Transverse colon (tissue), 4 donors: Measurements from ENCODE around the gene TXNIP. TPM values are rescaled to one million over a fixed set of nuclear protein-coding genes. Genes with fewer than 3 reads are reported as not detected.

Experiments
- DNase-seq: peaks from one replicate; pipeline ENCODE4 v3.0.0-alpha.2; 2019
- H3K27ac ChIP-seq, 4 donors: fragments of 200-600 bp; sonication (generic); 2 replicates each; pipeline ENCODE4 v1.5.1; 2016 to 2018; ENCODE audit warnings: inconsistent platforms in 4 of 4
- H3K27me3 ChIP-seq: fragments of 200-600 bp; sonication (generic); 2 replicates; pipeline ENCODE4 v1.5.1; 2017; ENCODE audit warnings: inconsistent platforms
- H3K36me3 ChIP-seq, 4 donors: fragments of 200-600 bp; sonication (generic); 2 replicates each; pipeline ENCODE4 v1.5.1; 2017 to 2019; ENCODE audit warnings: inconsistent platforms in 4 of 4
- H3K4me1 ChIP-seq, 4 donors: fragments of 200-600 bp; sonication (generic); 2 replicates each; pipeline ENCODE4 v1.5.1; 2017 to 2020; ENCODE audit warnings: inconsistent platforms in 4 of 4
- H3K4me3 ChIP-seq, 4 donors: fragments of 200-600 bp; sonication (generic); 1 replicate in 1 of 4; 2 replicates in 3 of 4; pipeline versions ENCODE4 v1.5.1 to v1.6.1; 2017 to 2019; ENCODE audit warnings: inconsistent platforms in 4 of 4
- H3K9me3 ChIP-seq, 2 donors: fragments of 200-600 bp; sonication (generic); 2 replicates each; pipeline ENCODE4 v1.5.1; 2017 to 2019; ENCODE audit warnings: inconsistent platforms in 2 of 2
- CTCF ChIP-seq, 5 experiments: fragments of 200-600 bp in 3 of 5; fragments of 450-650 bp in 2 of 5; sonication (generic) in 3 of 5; IDR thresholded peaks; 1 replicate in 2 of 5; 2 replicates in 3 of 5; pipeline ENCODE4 v1.5.1; 2016 to 2017; ENCODE audit warnings: antibody characterized with exemption in 5 of 5, inconsistent platforms in 3 of 5, mild to moderate bottlenecking in 2 of 5, moderate library complexity in 1 of 5
- EP300 ChIP-seq: sonication (generic); formaldehyde crosslinking; IDR thresholded peaks from one replicate; pipeline ENCODE4 v1.6.1; 2017; ENCODE audit warnings: antibody characterized with exemption, low read depth
- POLR2A ChIP-seq: fragments of 450-650 bp; IDR thresholded peaks from one replicate; pipeline ENCODE4 v1.6.1; 2016; ENCODE audit warnings: antibody characterized with exemption, mild to moderate bottlenecking, moderate library complexity
- POLR2AphosphoS5 ChIP-seq, 3 donors: sonication (generic); formaldehyde crosslinking; IDR thresholded peaks; one replicate each; pipeline ENCODE4 v1.6.1; 2016; ENCODE audit warnings: antibody characterized with exemption in 3 of 3
- WGBS, 2 donors: methylation state at CpG; one replicate each; pipeline ENCODE4 v1.1.5; 2018; ENCODE audit warnings: low coverage in 1 of 2; 5-methylcytosine and 5-hydroxymethylcytosine counted together
- in situ Hi-C, 4 donors: fragments of 200-750 bp; cut with MboI; loops; one replicate each; pipeline versions ENCODE4 v1.15.0 to v1.15.1; 2017; ENCODE audit warnings: low sequenced_read_pairs in 3 of 4, low pct_ligation_motif_present in 1 of 4, low pct_unique_long_range_greater_than_20kb in 1 of 4
- intact Hi-C: fragments of 100-400 bp; cut with DNase I; formaldehyde crosslinking; loops from one replicate; pipeline ENCODE4 v1.15.1; 2023; ENCODE audit warnings: low total_unique reads
- total RNA-seq, 4 donors: library from RNA; depleted of rRNA; stranded (reverse); fragments of >200 nt; gene quantifications; one replicate each; pipeline ENCODE4 v1.1.0, GENCODE V29; 2016

Gene TXNIP
- total RNA-seq, 4 donors from 2014 or later: 296 to 2,602 (median 982) TPM

- H3K4me1 ChIP-seq: peaks cover 0 to 4% (median 2%) of the 10 kb centered on the region in 4 donors
- no peak overlapping the region for H3K27ac ChIP-seq
- intact Hi-C loops: no loop called here
- TF ChIP-seq CTCF (IDR thresholded peaks at IDR 0.05) (no peak), EP300 (no peak), POLR2AphosphoS5 (IDR thresholded peaks at IDR 0.05) (no peak), POLR2A (no peak)
- peaks cover 0 to 4% (median 0%) of the 10 kb centered on the region in 4 donors for H3K36me3 ChIP-seq
- H3K4me3 ChIP-seq: no peak overlapping the region
- no peak for DNase-seq
- no peaks in the 10 kb centered on the region for H3K9me3 ChIP-seq
- no peaks in the 10 kb centered on the region for H3K27me3 ChIP-seq
- 62 to 82% methylated on average over 3 to 4 of the region's 4 CpGs for WGBS, 2 donors
- in situ Hi-C loops: no loop called here
These were observed 49.8 kb downstream of the TXNIP start for GRCh38 chr1:145946477-145946986.

GRCh38 chr1:145944532-145944931 lies 51.8 kb downstream of the TXNIP start:
- intact Hi-C loops: no loop called here

DNA sequence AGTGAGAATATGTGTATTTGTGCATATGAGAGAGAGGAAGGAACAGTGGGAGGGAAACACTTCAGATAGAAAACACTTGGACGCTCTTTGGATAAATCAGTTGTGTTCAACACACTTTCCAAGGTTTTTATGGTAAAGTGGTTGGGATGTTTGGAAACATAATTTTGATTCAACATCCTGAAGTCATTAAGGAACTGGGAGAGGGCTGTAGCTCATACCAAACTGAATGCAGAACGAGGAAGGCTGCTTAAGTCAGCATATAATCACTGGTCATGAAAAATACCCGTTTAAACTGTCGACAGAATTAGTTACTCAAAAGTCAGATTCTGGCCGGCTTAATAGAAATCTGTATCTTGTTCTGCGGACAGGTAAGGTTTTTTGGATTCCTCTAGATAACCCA lies 53.5 kb downstream of the TXNIP start:
- TF ChIP-seq POLR2A: no peak
- TF ChIP-seq CTCF (IDR thresholded peaks at IDR 0.05): no peak
- TF ChIP-seq EP300: no peak
- no peak for TF ChIP-seq POLR2AphosphoS5 (IDR thresholded peaks at IDR 0.05)
- no peak overlapping the region for H3K27ac ChIP-seq
- H3K4me1 ChIP-seq: no peaks in the 10 kb centered on the region
- H3K4me3 ChIP-seq: no peak overlapping the region
- peaks cover 0 to 4% (median 0%) of the 10 kb centered on the region in 4 donors for H3K36me3 ChIP-seq
- no peaks in the 10 kb centered on the region for H3K9me3 ChIP-seq
- no peaks in the 10 kb centered on the region for H3K27me3 ChIP-seq
- in situ Hi-C loops: no loop called here
- intact Hi-C loops: no loop called here
- 62 to 81% methylated on average over 5 to 6 of the region's 6 CpGs for WGBS, 2 donors
- DNase-seq: no peak

More at GRCh38 chr1:145944532-145944931, 51.8 kb downstream of the TXNIP start:
- WGBS, 2 donors: 64 to 73% methylated on average over 3 of the region's 3 CpGs
- Histone ChIP-seq H3K9me3 (no peaks in the 10 kb centered on the region), H3K27me3 (no peaks in the 10 kb centered on the region), H3K27ac (no peak overlapping the region), H3K36me3 (peaks cover 0 to 4% (median 0%) of the 10 kb centered on the region in 4 donors), H3K4me1 (no peaks in the 10 kb centered on the region), H3K4me3 (no peak overlapping the region)
- TF ChIP-seq POLR2AphosphoS5 (IDR thresholded peaks at IDR 0.05): no peak
- no peak for TF ChIP-seq POLR2A
- no peak for TF ChIP-seq EP300
- TF ChIP-seq CTCF (IDR thresholded peaks at IDR 0.05): no peak
- in situ Hi-C loops: no loop called here
- no peak for DNase-seq

Other genes starting within 250 kb of the TXNIP start
- 10 to 100 TPM in 3 of 4 donors, 1 to 10 TPM in 1; 6.4 to 21.5 (median 13.3) TPM for gene RNF115, start 172.5 kb downstream of the TXNIP start, total RNA-seq
- gene POLR3C, start 172.4 kb downstream of the TXNIP start, total RNA-seq: 10 to 100 TPM; 13.1 to 77.2 (median 29.0) TPM
- gene NUDT17, start 150.9 kb downstream of the TXNIP start, total RNA-seq: 1 to 10 TPM in 2 of 4 donors, under 1 TPM in 1, not detected in 1; 0.95 to 2.2 (median 1.1) TPM
- gene PIAS3, start 137.5 kb downstream of the TXNIP start, total RNA-seq: 10 to 100 TPM; 10.2 to 71.6 (median 17.8) TPM
- gene ANKRD35, start 110.7 kb downstream of the TXNIP start, total RNA-seq: 1 to 10 TPM in 3 of 4 donors, not detected in 1; 1.1 to 1.8 (median 1.4) TPM
- gene ITGA10, start 86.5 kb downstream of the TXNIP start, total RNA-seq: 10 to 100 TPM in 1 of 4 donors, 1 to 10 TPM in 3; 2.2 to 18.1 (median 5.4) TPM
- gene PEX11B, start 77.9 kb downstream of the TXNIP start, total RNA-seq: 10 to 100 TPM in 3 of 4 donors, 1 to 10 TPM in 1; 8.8 to 38.9 (median 27.0) TPM
- 100 to 1,000 TPM in 2 of 4 donors, 10 to 100 TPM in 2; 23.6 to 122 (median 99.1) TPM for gene RBM8A, start 69.1 kb downstream of the TXNIP start, total RNA-seq
- gene LIX1L, start 38.6 kb downstream of the TXNIP start, total RNA-seq: 10 to 100 TPM in 2 of 4 donors, 1 to 10 TPM in 2; 7.2 to 12.5 (median 9.8) TPM
- 1 to 10 TPM in 1 of 4 donors, under 1 TPM in 2, not detected in 1; 0.41 to 4.1 (median 0.64) TPM for gene ANKRD34A, start 32.0 kb downstream of the TXNIP start, total RNA-seq
- 10 to 100 TPM in 3 of 4 donors, 1 to 10 TPM in 1; 1.2 to 23.7 (median 14.4) TPM for gene POLR3GL, start 31.9 kb downstream of the TXNIP start, total RNA-seq
- under 1 TPM in 1 of 4 donors, not detected in 3; 0.27 TPM for gene HJV, start 25.2 kb upstream of the TXNIP start, total RNA-seq
- 1 to 10 TPM; 1.9 to 7.2 (median 2.3) TPM for gene NBPF10, start 148.2 kb upstream of the TXNIP start, total RNA-seq
- 100 to 1,000 TPM in 1 of 4 donors, 10 to 100 TPM in 3; 18.3 to 158 (median 41.6) TPM for gene NOTCH2NLA, start 232.4 kb upstream of the TXNIP start, total RNA-seq